ENCODE measurements around the gene PRKAG2.
A peak's percentile ranks its signal among the peaks of the same experiment; 100 is the strongest.
"Not testable (repeated sequence)": the region's sequence is repeated elsewhere in the genome, so short reads cannot be mapped to it uniquely, and the experiment has no call there.

The PRKAG2 gene

DNA sequence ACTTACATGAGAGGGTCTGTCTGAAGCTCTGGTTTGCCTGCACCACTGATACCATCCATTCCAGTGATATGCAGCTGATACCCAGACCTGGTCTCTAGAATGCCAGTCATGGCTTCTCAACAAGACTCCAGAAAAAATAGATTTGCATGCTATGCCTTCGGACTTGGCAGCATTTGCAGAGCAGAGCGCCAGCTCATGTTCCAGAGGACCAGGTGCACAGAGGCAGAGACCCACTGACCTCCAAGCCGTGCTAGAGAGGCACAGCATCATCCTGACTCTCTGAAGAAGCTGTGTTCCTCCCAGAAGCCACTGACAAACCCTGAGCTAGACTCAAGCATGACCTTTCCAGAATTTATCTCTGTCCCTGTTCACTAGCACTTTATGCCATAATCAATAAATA, 6.9 kb upstream of the PRKAG2 start:
- DNase-seq, result no peak

DNA sequence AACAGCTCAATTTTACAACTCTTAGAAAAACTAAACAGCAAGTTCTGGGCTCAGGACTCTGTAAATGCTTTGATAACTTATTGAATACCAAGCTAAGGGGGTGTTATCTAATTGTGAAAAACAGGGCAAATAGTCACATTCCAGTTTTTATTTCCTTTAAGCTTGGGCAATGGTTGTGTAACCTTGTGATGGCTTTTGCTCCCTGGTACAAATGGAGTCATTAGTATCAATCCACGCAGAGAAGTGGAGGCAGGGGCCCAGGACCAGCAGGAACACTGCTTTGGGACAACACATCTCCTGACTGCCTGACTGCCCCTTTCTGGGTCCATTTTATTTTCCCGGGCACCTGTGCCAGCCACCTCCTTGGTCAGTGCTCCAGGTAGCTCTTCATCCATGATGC, 5.8 kb upstream of the PRKAG2 start:
- DNase-seq, result no peak

DNA sequence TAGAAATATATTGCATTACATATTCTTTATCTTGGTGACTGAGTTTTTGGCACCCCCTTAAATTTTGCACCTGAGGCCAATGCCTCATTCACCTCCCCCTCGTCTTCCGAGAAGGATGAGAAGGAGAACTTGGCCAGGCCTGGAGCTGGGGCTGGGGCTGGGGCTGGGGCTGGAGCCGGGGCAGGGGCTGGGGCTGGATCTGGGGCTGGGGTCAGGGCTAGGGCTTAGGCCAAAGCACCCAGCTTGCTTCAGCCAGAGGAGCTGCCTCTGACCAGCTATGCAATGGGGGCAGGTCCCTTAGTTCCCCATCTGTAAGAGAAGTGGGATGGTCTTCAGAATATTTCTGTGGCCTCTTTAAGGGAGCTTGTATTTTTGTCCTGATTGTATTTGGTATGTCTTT, 3.8 kb upstream of the PRKAG2 start:
- no peak for DNase-seq

GRCh38 chr7:151877911-151878835, 1.3 kb upstream of the PRKAG2 start:
- DNase-seq, result peak in 1 of 2 donors; percentile 9

- peak; percentile 72 to 73 for DNase-seq
These were observed 695 bp downstream of the PRKAG2 start for GRCh38 chr7:151875942-151876898.

DNA sequence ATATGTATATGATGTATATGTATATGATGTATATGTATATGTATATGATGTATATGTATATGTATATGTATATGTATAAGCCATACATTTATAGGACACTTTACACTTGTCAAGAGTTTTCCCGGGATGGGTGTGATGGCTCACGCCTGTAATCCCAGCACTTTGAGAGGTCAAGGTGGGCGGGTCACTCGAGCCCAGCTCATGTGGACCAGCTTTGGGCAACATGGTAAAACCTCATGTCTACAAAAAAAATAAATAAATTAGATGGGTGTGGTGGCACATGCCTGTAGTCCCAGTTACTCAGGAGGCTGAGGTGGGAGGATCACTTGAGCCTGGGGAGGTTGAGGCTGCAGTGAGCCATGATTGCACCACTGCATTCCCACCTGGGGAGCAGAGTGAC, 2.4 kb downstream of the PRKAG2 start:
- DNase-seq, result not testable (repeated sequence)

DNA sequence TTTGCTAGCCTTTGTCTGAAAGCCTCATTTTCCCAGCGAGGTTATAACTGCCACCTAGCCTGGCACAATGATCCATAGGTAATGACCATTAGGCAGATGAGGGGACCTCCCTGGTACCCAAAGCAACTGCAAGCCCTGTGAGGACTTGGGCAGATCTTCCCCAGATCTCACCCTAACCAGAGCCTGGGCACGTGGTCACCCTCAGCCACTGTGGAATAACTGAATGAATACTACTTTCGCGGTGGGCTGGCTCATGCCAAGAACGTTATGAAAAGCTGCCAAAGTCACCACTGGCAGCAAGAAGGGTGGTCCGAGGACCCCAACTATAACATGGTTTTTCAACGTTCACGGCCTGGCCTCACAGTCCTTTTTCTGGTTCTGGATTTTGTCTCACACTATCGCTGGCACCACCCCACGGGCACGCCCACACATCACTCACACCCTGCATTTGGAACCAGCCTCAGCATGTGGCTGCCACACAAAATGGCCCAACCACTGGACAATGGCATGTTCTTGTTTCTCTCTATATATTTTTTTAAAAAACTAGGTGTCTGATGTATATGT, 3.4 kb downstream of the PRKAG2 start:
- DNase-seq, result no peak

DNA sequence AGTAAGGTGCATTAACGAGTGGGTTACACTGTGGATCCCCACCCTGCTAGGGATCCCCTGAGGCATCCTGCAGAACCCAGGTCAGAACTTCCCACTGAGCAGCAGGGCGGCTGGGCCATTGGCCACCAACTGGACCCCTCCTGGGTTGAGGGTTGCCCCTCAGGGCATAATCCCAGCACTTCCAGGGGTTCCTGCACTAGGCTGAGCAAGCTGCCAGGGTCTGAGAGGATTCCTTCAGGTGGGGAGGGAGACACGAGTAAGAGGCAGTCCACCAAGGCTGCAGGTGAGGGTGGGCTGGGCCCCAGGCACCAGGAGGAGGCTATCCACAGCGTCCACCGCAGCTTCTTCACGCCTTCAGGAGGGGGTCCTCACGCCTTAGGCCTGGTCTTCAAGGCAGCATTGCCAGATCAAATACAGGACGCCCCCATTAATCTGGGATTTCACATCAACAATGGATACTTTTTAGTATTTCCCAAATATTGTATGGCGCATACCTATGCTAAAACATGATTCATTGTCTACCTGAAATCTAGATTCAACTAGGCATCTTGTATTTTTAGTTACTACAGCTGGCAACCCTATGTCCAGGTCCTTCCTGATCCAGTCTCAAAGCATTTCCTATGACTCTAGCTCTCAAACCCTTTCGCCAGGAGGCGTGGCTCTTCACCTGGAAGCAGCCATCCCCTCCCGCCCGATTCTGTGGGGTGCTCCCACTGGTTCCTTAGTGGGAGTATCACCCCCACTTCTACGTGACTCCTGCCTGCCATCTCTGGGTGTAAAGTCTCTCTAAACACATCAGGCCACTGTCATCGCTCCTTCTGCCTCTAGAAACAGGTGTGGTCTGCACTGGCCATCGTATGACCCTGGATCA, 4.1 kb downstream of the PRKAG2 start:
- no peak for DNase-seq

DNA sequence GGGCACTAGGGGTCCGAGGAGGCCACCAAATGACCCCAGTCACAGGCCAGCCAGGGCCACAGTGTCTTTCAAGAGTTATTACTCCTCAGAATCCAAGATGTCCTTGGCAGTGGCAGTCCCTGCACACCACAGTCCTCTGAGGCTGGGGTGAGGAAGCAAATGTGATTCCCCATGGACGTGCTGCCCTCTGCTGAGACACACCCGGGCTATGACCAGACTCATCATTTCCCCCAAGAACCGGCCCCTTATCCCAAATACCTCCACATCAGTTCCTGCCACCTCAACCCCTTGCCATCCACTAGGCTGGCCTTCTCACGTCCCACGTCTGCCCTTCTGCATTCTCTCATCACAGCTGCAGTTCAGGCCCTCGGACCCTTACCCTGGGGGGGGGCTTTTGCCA, 5.0 kb downstream of the PRKAG2 start:
- no peak for DNase-seq

DNA sequence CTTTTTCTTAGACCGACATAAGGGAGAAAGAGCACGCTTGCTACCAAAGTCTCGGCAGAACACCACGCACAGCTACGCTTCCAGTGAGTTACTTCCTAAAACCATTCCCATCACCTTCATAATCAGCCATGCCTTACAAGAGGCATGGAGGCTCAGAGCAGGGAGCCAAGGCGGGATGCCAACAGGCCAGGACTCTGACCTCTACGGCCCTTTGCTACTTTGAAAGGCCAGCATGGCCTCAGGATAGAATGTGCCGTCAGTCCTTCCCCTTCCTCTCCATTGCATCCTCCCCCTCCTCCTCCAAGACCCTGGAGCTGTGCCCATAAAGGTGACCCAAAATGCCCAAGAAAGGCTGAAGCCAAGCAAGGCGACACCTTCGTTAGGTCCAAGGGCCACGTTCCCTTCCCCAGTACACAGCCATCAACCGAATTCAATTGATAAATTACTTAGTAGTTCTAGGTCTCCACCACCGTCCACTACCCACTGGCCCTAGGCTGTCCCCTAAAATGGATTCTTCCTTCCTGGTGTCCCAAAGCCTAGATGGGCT, 5.7 kb downstream of the PRKAG2 start:
- DNase-seq, result no peak

- DNase-seq, result no peak
These were observed 6.7 kb downstream of the PRKAG2 start for GRCh38 chr7:151869968-151870918.

DNA sequence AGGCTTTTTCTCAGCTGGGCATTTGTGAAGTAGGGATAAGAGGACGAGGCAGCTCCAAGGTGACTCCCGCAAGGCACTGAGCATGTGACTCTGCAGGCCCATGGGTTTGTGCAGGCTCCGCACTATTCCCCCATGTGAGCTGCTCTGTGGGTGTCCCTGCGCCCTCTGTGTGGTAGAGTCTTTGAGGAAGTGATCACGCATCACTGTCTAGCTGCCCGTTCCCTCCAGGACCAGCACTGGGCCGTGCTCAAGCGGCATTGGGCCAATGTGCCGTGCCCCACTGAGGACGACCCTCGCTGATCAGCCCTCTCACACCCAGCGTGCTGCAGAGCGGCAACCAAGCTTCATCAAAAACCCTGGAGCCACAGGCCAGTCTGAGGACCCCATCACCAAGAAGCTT, 7.5 kb downstream of the PRKAG2 start:
- DNase-seq, result no peak

DNA sequence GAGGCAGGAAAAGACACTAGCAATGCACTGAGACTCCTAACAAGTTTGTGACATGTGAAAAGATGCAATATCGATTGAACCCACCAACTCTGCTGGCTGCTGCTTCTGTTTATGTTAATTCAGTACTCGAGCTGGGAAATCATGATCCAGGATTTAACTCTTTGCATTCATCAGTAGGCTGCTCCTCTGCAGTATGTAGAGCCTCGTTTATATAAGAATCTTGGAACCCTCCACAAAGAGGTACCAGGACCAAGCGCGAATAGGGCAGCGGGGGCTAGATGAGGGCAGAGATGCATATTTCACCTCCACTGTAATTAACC, 7.8 kb downstream of the PRKAG2 start:
- DNase-seq, result no peak

- DNase-seq, result no peak
These were observed 8.4 kb downstream of the PRKAG2 start for GRCh38 chr7:151868396-151869108.

- DNase-seq, result no peak
These were observed 9.0 kb downstream of the PRKAG2 start for GRCh38 chr7:151867912-151868311.

GRCh38 chr7:151866761-151867655, 9.9 kb downstream of the PRKAG2 start:
- DNase-seq, result no peak

- DNase-seq, result no peak
These were observed 10.9 kb downstream of the PRKAG2 start for GRCh38 chr7:151866028-151866427.

DNA sequence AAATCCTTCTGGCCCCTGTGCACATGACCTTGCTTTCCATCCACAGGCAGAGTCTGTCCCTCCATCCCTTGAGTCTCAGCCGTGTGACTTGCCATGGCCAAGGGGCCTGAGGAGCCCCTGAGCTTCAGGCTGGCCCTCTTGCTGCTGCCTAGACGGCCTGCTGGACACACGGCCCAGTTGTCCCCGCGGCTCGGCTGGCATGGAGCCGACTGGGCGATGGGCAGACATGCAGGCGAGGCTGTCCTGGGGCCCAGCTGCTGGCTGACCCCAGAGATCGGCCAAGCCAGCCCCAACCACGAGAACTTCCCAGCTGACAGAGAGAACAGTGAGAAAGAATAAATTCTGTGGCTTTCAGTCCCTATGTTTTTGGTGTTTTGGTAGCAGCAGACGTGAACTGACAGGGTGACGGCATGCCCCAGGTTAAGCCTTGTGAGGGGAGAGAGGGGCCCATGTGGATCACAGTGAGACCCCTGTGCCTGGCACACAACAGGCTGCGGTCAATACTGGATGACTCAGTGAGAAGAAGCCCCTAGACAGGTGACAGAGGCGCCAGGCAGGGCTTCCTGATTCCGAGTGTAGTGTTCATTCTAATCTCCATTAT, 11.7 kb downstream of the PRKAG2 start:
- no peak for DNase-seq

GRCh38 chr7:151864561-151864960, 12.4 kb downstream of the PRKAG2 start:
- no peak for DNase-seq
